Esophagus muscularis mucosa (tissue), 3 donors: ENCODE data around the gene SSBP2.

Source experiments
- POLR2A ChIP-seq: fragments of 450-650 bp; IDR thresholded peaks from one replicate; pipeline ENCODE4 v1.6.1; 2017; ENCODE audit warnings: antibody characterized with exemption, moderate library complexity, mild to moderate bottlenecking, low read depth
- TF ChIP-seq, protein P1 (sequence below), 3 experiments: fragments of 200-600 bp in 2 of 3; fragments of 450-650 bp in 1 of 3; sonication (generic) in 2 of 3; IDR thresholded peaks; one replicate each; pipeline ENCODE4 v1.5.1; 2017 to 2019; ENCODE audit warnings: antibody characterized with exemption in 3 of 3, mild to moderate bottlenecking in 2 of 3, moderate library complexity in 1 of 3

DNA sequence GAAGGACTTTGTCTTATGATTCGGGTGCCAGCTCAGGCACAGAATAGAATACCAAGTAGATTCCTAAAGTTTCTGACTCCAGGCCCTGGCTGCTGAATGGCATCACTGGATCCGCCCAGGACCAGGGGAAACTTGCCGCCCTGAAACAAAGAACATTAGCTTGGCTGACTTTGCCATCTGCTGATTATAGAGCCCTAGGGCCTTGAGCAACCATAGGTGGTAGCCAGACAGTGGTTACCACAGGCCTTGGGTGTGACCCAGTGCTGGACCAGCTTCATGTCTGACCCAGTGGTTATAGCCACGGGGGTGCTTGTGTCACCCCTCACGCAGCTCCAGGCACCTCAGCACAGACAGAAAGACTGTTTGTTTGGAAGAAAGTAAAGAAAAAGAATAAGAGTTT is 62.7 kb downstream of the SSBP2 start:
- TF ChIP-seq, protein P1, sequence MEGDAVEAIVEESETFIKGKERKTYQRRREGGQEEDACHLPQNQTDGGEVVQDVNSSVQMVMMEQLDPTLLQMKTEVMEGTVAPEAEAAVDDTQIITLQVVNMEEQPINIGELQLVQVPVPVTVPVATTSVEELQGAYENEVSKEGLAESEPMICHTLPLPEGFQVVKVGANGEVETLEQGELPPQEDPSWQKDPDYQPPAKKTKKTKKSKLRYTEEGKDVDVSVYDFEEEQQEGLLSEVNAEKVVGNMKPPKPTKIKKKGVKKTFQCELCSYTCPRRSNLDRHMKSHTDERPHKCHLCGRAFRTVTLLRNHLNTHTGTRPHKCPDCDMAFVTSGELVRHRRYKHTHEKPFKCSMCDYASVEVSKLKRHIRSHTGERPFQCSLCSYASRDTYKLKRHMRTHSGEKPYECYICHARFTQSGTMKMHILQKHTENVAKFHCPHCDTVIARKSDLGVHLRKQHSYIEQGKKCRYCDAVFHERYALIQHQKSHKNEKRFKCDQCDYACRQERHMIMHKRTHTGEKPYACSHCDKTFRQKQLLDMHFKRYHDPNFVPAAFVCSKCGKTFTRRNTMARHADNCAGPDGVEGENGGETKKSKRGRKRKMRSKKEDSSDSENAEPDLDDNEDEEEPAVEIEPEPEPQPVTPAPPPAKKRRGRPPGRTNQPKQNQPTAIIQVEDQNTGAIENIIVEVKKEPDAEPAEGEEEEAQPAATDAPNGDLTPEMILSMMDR (IDR thresholded peaks at IDR 0.05), result no peak
- TF ChIP-seq POLR2A, result no peak
